HG02938 (cell line): ENCODE results near the gene HSPA5.
"Not testable (repeated sequence)": the region's sequence is repeated elsewhere in the genome, so short reads cannot be mapped to it uniquely, and the experiment has no call there.

Experiments
- ATAC-seq: cut with Tn5 transposase; IDR thresholded peaks from one replicate; pipeline ENCODE4 v1.9.1; 2021; ENCODE audit warnings: mild to moderate bottlenecking, moderate library complexity; ENCODE audit not compliant: unreplicated experiment

The HSPA5 gene

GRCh38 chr9:125194466-125194865 lies 46.7 kb downstream of the HSPA5 start:
- ATAC-seq: not testable (repeated sequence)

GRCh38 chr9:125190361-125190801 lies 50.8 kb downstream of the HSPA5 start:
- no peak for ATAC-seq

- peak; percentile 89 for ATAC-seq
Observed at GRCh38 chr9:125189361-125190289, 51.5 kb downstream of the HSPA5 start, which contains the start of gene PPP6C. PPP6C (minus strand) TSS chr9:125189803; CDS start chr9:125189718, 85 bp downstream.

- peak; percentile 24 for ATAC-seq
Observed at GRCh38 chr9:125189011-125189360, 52.2 kb downstream of the HSPA5 start.
